Astrocyte (in vitro differentiated cells and primary cell): ENCODE measurements around the gene NPAS3. TPM values are rescaled to one million over a fixed set of nuclear protein-coding genes. Genes with fewer than 3 reads are reported as not detected.

Experiments
- DNase-seq: peaks from one replicate; pipeline ENCODE4 v3.0.0-alpha.2; 2010; ENCODE audit warnings: low read depth
- FAIRE-seq: peaks from 2 replicates; lab custom pipeline; 2011; peaks lifted over from hg19 to GRCh38; lab: Jason Lieb, UNC
- H2AFZ ChIP-seq: 2 replicates; pipeline ENCODE4 v1.6.0; 2012; ENCODE audit warnings: low read depth, low read length, inconsistent platforms
- H3K27ac ChIP-seq: 2 replicates; pipeline ENCODE4 v1.5.1; 2011; ENCODE audit warnings: low read depth, low read length, inconsistent platforms
- H3K27me3 ChIP-seq: 2 replicates; pipeline ENCODE4 v1.6.0; 2011; ENCODE audit warnings: low read length, inconsistent platforms; ENCODE audit not compliant: insufficient read depth
- H3K36me3 ChIP-seq: 2 replicates; pipeline ENCODE4 v1.5.1; 2011; ENCODE audit warnings: low read length, inconsistent platforms; ENCODE audit not compliant: insufficient read depth
- H3K4me1 ChIP-seq: 2 replicates; pipeline ENCODE4 v1.5.1; 2011; ENCODE audit warnings: low read length, inconsistent platforms; ENCODE audit not compliant: insufficient read depth
- H3K4me2 ChIP-seq: 2 replicates; pipeline ENCODE4 v1.6.0; 2012; ENCODE audit warnings: low read length, inconsistent platforms
- H3K4me3 ChIP-seq: 2 replicates; pipeline ENCODE4 v1.5.1; 2011; ENCODE audit warnings: low read depth, mild to moderate bottlenecking, low read length, inconsistent platforms; ENCODE audit not compliant: insufficient read depth
- H3K79me2 ChIP-seq: 2 replicates; pipeline ENCODE4 v1.6.0; 2012; ENCODE audit warnings: mild to moderate bottlenecking, low read length, inconsistent platforms; ENCODE audit not compliant: insufficient read depth
- H3K9ac ChIP-seq: 2 replicates; pipeline ENCODE4 v1.6.0; 2012; ENCODE audit warnings: mild to moderate bottlenecking, low read length, inconsistent platforms
- H3K9me3 ChIP-seq: 2 replicates; pipeline ENCODE4 v1.5.1; 2012; ENCODE audit warnings: low read depth, mild to moderate bottlenecking, low read length, inconsistent platforms; ENCODE audit not compliant: insufficient read depth
- H4K20me1 ChIP-seq: 2 replicates; pipeline ENCODE4 v1.6.0; 2012; ENCODE audit warnings: low read length, inconsistent platforms; ENCODE audit not compliant: insufficient read depth
- H3K27ac Mint-ChIP-seq: one replicate; pipeline ENCODE4 v1.8.0; 2021; ENCODE audit warnings: mild to moderate bottlenecking, mixed read lengths; ENCODE audit not compliant: unreplicated experiment
- H3K27me3 Mint-ChIP-seq: one replicate; pipeline ENCODE4 v1.8.0; 2021; ENCODE audit warnings: low read depth, mixed read lengths; ENCODE audit not compliant: unreplicated experiment
- H3K36me3 Mint-ChIP-seq: one replicate; pipeline ENCODE4 v1.8.0; 2021; ENCODE audit warnings: low read depth, mixed read lengths; ENCODE audit not compliant: unreplicated experiment
- H3K4me1 Mint-ChIP-seq: one replicate; pipeline ENCODE4 v1.8.0; 2021; ENCODE audit warnings: low read depth, mixed read lengths; ENCODE audit not compliant: unreplicated experiment
- H3K4me3 Mint-ChIP-seq: one replicate; pipeline ENCODE4 v1.8.0; 2021; ENCODE audit warnings: mild to moderate bottlenecking, moderate library complexity, mixed read lengths; ENCODE audit not compliant: unreplicated experiment
- H3K9me3 Mint-ChIP-seq: one replicate; pipeline ENCODE4 v1.8.0; 2021; ENCODE audit warnings: mild to moderate bottlenecking, mixed read lengths; ENCODE audit not compliant: unreplicated experiment
- EZH2 ChIP-seq: IDR thresholded peaks from 2 replicates; pipeline ENCODE4 v1.6.1; 2012; ENCODE audit warnings: mild to moderate bottlenecking, low read length, inconsistent platforms; ENCODE audit not compliant: insufficient read depth
- total RNA-seq: library from RNA; stranded (reverse); gene quantifications from 2 replicates; pipeline ENCODE4 v1.2.1, GENCODE V29; 2021
- TF ChIP-seq, protein P1 (sequence below): IDR thresholded peaks from 2 replicates; pipeline ENCODE4 v1.5.1; 2011; ENCODE audit warnings: low read depth, mild to moderate bottlenecking, inconsistent platforms, low read length, moderate library complexity; ENCODE audit not compliant: insufficient read depth

NPAS3 gene
- total RNA-seq, 1 donor from 2014 or later: 2.6 TPM

DNA sequence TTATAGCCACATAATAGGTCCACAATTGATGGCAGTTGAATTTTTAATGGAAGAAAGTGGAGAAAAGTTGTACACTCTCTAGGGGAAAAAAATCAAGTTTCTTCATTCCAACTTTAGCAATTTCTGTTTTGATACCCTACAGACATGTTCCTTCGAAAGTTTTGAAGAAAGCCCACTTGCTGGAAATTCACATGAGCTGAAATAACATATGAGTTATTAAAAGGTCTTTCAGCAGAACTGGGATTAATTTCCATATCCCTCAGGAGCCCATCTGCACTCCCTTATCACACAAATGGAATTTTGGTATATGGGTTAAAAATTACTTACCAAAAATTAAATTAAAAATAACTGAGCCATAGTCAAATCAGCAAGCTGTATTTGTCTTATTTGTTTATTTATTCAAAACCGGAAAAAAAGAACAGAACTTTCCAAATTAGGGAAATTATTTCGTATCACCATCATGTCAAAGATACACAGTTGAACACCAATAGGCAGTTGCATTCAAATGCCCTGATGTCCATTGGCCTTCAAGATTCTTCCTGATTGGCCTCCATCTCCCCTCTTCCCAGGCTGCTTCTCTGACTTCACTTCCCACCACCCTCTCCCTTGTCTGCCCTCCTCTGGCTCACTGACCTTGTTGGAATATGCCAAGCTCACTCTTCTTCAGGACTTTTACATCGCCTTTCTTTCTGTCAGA, 566.7 kb downstream of the NPAS3 start:
- Mint-ChIP-seq H3K9me3 (no peaks in the 10 kb centered on the region), H3K27me3 (no peaks in the 10 kb centered on the region), H3K4me1 (peaks cover 10% of the 10 kb centered on the region), H3K27ac (no peak overlapping the region), H3K36me3 (no peaks in the 10 kb centered on the region), H3K4me3 (no peak overlapping the region)
- no peak overlapping the region for H3K4me2 ChIP-seq
- no peak overlapping the region for H3K9ac ChIP-seq
- no peak overlapping the region for H2AFZ ChIP-seq
- no peaks in the 10 kb centered on the region for H3K27me3 ChIP-seq
- H3K27ac ChIP-seq: no peak overlapping the region
- FAIRE-seq (no peak), DNase-seq (no peak)
- no peaks in the 10 kb centered on the region for H3K9me3 ChIP-seq
- no peaks in the 10 kb centered on the region for H3K36me3 ChIP-seq
- H3K4me1 ChIP-seq: peaks cover 15% of the 10 kb centered on the region
- no peak for TF ChIP-seq EZH2
- TF ChIP-seq, protein P1, sequence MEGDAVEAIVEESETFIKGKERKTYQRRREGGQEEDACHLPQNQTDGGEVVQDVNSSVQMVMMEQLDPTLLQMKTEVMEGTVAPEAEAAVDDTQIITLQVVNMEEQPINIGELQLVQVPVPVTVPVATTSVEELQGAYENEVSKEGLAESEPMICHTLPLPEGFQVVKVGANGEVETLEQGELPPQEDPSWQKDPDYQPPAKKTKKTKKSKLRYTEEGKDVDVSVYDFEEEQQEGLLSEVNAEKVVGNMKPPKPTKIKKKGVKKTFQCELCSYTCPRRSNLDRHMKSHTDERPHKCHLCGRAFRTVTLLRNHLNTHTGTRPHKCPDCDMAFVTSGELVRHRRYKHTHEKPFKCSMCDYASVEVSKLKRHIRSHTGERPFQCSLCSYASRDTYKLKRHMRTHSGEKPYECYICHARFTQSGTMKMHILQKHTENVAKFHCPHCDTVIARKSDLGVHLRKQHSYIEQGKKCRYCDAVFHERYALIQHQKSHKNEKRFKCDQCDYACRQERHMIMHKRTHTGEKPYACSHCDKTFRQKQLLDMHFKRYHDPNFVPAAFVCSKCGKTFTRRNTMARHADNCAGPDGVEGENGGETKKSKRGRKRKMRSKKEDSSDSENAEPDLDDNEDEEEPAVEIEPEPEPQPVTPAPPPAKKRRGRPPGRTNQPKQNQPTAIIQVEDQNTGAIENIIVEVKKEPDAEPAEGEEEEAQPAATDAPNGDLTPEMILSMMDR: no peak
- no peaks in the 10 kb centered on the region for H4K20me1 ChIP-seq
- H3K79me2 ChIP-seq: no peaks in the 10 kb centered on the region
- no peak overlapping the region for H3K4me3 ChIP-seq

DNA sequence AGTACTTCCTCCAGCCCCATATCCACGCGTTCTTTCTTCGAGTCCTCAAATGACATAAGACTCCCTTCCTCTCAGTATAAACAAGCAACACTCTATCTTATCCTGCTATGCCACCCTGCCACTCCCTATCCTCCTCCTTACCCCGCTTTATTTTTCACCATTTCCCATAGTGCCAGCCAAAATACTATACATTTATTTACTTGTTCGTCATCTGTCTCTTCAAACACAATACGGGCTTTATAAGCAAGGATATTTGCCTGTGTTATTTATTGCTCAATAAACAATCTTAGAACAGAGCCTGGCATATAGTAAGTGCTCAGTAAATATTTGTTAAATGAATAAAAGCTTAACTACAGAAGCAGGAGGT, 567.3 kb downstream of the NPAS3 start:
- Histone ChIP-seq H3K4me3 (no peak overlapping the region), H3K9me3 (no peaks in the 10 kb centered on the region), H3K9ac (no peak overlapping the region), H3K36me3 (no peaks in the 10 kb centered on the region), H3K79me2 (no peaks in the 10 kb centered on the region), H2AFZ (no peak overlapping the region), H3K27me3 (no peaks in the 10 kb centered on the region), H4K20me1 (no peaks in the 10 kb centered on the region), H3K27ac (no peak overlapping the region), H3K4me2 (no peak overlapping the region), H3K4me1 (peaks cover 20% of the 10 kb centered on the region)
- Mint-ChIP-seq H3K36me3 (no peaks in the 10 kb centered on the region), H3K27me3 (no peaks in the 10 kb centered on the region), H3K4me3 (no peak overlapping the region), H3K27ac (no peak overlapping the region), H3K9me3 (no peaks in the 10 kb centered on the region), H3K4me1 (peaks cover 11% of the 10 kb centered on the region)
- no peak for FAIRE-seq
- DNase-seq: no peak
- TF ChIP-seq, protein P1: no peak
- TF ChIP-seq EZH2: no peak
